Gastrocnemius medialis (tissue), 4 donors: ENCODE results near the gene ERICH6B. TPM values are rescaled to one million over a fixed set of nuclear protein-coding genes. Genes with fewer than 3 reads are reported as not detected.

Source experiments
- ATAC-seq, 2 donors: fragments of 150-250 bp; one replicate each; pipeline ENCODE4 v1.9.1; 2016
- DNase-seq, 2 donors: peaks; one replicate each; pipeline ENCODE4 v3.0.0-alpha.2; 2019
- H3K27ac ChIP-seq, 4 donors: fragments of 200-600 bp; sonication (generic); 1 replicate in 1 of 4; 2 replicates in 3 of 4; pipeline ENCODE4 v1.5.1; 2016 to 2018; ENCODE audit warnings: mild to moderate bottlenecking in 2 of 4, moderate library complexity in 1 of 4
- H3K27me3 ChIP-seq, 3 donors: fragments of 200-600 bp; sonication (generic) in 2 of 3; 1 replicate in 1 of 3; 2 replicates in 2 of 3; pipeline versions ENCODE4 v1.5.1 to v1.6.0; 2016 to 2019; ENCODE audit warnings: mild to moderate bottlenecking in 1 of 3, moderate library complexity in 1 of 3
- H3K36me3 ChIP-seq, 2 donors: fragments of 200-600 bp; sonication (generic) in 1 of 2; one replicate each; pipeline ENCODE4 v1.5.1; 2017 to 2018
- H3K4me1 ChIP-seq, 2 donors: fragments of 200-600 bp; sonication (generic) in 1 of 2; one replicate each; pipeline ENCODE4 v1.5.1; 2016 to 2017; ENCODE audit warnings: mild to moderate bottlenecking in 2 of 2
- H3K4me3 ChIP-seq, 4 donors: fragments of 200-600 bp; sonication (generic) in 3 of 4; 1 replicate in 1 of 4; 2 replicates in 3 of 4; pipeline ENCODE4 v1.5.1; 2016 to 2019; ENCODE audit warnings: mild to moderate bottlenecking in 2 of 4
- H3K9me3 ChIP-seq, 3 donors: fragments of 200-600 bp; sonication (generic) in 2 of 3; 1 replicate in 1 of 3; 2 replicates in 2 of 3; pipeline ENCODE4 v1.5.1; 2016 to 2019
- CTCF ChIP-seq, 5 experiments: fragments of 450-650 bp in 3 of 5; fragments of 200-600 bp in 2 of 5; sonication (generic) in 2 of 5; IDR thresholded peaks in 4 of 5; conservative IDR thresholded peaks in 1 of 5; 1 replicate in 4 of 5; 2 replicates in 1 of 5; pipeline ENCODE4 v1.5.1; 2016 to 2019; ENCODE audit warnings: antibody characterized with exemption in 5 of 5, mild to moderate bottlenecking in 3 of 5, moderate library complexity in 3 of 5
- POLR2A ChIP-seq, 2 donors: fragments of 450-650 bp; IDR thresholded peaks; one replicate each; pipeline ENCODE4 v1.6.1; 2017; ENCODE audit warnings: antibody characterized with exemption in 2 of 2, mild to moderate bottlenecking in 2 of 2, moderate library complexity in 2 of 2
- in situ Hi-C, 4 donors: fragments of 200-750 bp; cut with MboI; loops; one replicate each; pipeline versions ENCODE4 v1.15.0 to v1.8.0; 2017; ENCODE audit warnings: low sequenced_read_pairs in 4 of 4
- intact Hi-C: fragments of 100-400 bp; cut with DNase I; formaldehyde crosslinking; loops from one replicate; pipeline ENCODE4 v1.15.1; 2023; ENCODE audit warnings: low total_unique reads
- total RNA-seq, 4 donors: library from RNA; depleted of rRNA; stranded (reverse); fragments of >200 nt; gene quantifications; one replicate each; pipeline versions ENCODE4 v1.1.0 to v1.2.3, GENCODE V29; 2016

Gene ERICH6B
- total RNA-seq, 4 donors from 2014 or later, result not detected

GRCh38 chr13:45587897-45588296 is 27.6 kb downstream of the ERICH6B start:
- intact Hi-C loops (no loop called here), in situ Hi-C loops (no loop called here)
- Histone ChIP-seq H3K27me3 (no peaks in the 10 kb centered on the region), H3K4me3 (no peak overlapping the region), H3K9me3 (no peaks in the 10 kb centered on the region), H3K4me1 (no peaks in the 10 kb centered on the region), H3K27ac (no peak overlapping the region), H3K36me3 (no peaks in the 10 kb centered on the region)
- no peak for ATAC-seq
- TF ChIP-seq POLR2A (IDR thresholded peaks at IDR 0.05) (no peak), CTCF (IDR thresholded peaks at IDR 0.05 in 4 of 5, conservative IDR thresholded peaks at IDR 0.05 in 1 of 5) (no peak)
- DNase-seq, result no peak

GRCh38 chr13:45584816-45585215 is 30.7 kb downstream of the ERICH6B start:
- TF ChIP-seq POLR2A (IDR thresholded peaks at IDR 0.05), result no peak
- TF ChIP-seq CTCF (IDR thresholded peaks at IDR 0.05 in 4 of 5, conservative IDR thresholded peaks at IDR 0.05 in 1 of 5), result no peak
- no peak overlapping the region for H3K4me3 ChIP-seq
- H3K9me3 ChIP-seq, result no peaks in the 10 kb centered on the region
- H3K27ac ChIP-seq, result no peak overlapping the region
- H3K4me1 ChIP-seq, result no peaks in the 10 kb centered on the region
- H3K36me3 ChIP-seq, result no peaks in the 10 kb centered on the region
- DNase-seq (no peak), ATAC-seq (no peak)
- H3K27me3 ChIP-seq, result no peaks in the 10 kb centered on the region
- in situ Hi-C loops (no loop called here), intact Hi-C loops (no loop called here)

- no peaks in the 10 kb centered on the region for H3K4me1 ChIP-seq
These were observed 33.0 kb downstream of the ERICH6B start for GRCh38 chr13:45582408-45583076.

GRCh38 chr13:45576466-45576865 is 39.1 kb downstream of the ERICH6B start:
- no peaks in the 10 kb centered on the region for H3K36me3 ChIP-seq
- no peak for ATAC-seq
- H3K4me3 ChIP-seq, result no peak overlapping the region
- intact Hi-C loops, result no loop called here
- H3K4me1 ChIP-seq, result no peaks in the 10 kb centered on the region
- no peaks in the 10 kb centered on the region for H3K27me3 ChIP-seq
- no peaks in the 10 kb centered on the region for H3K9me3 ChIP-seq
- no peak for DNase-seq
- in situ Hi-C loops, result no loop called here
- H3K27ac ChIP-seq, result no peak overlapping the region
- no peak for TF ChIP-seq CTCF (IDR thresholded peaks at IDR 0.05 in 4 of 5, conservative IDR thresholded peaks at IDR 0.05 in 1 of 5)
- no peak for TF ChIP-seq POLR2A (IDR thresholded peaks at IDR 0.05)

More at GRCh38 chr13:45582408-45583076, 33.0 kb downstream of the ERICH6B start:
- H3K27ac ChIP-seq, result no peak overlapping the region
- H3K36me3 ChIP-seq, result no peaks in the 10 kb centered on the region
- TF ChIP-seq POLR2A (IDR thresholded peaks at IDR 0.05) (no peak), CTCF (IDR thresholded peaks at IDR 0.05 in 4 of 5, conservative IDR thresholded peaks at IDR 0.05 in 1 of 5) (no peak)
- in situ Hi-C loops (no loop called here), intact Hi-C loops (no loop called here)
- no peaks in the 10 kb centered on the region for H3K9me3 ChIP-seq
- ATAC-seq (no peak), DNase-seq (no peak)
- no peaks in the 10 kb centered on the region for H3K27me3 ChIP-seq
- H3K4me3 ChIP-seq, result no peak overlapping the region

- no peaks in the 10 kb centered on the region for H3K36me3 ChIP-seq
- in situ Hi-C loops, result no loop called here
- H3K27me3 ChIP-seq, result no peaks in the 10 kb centered on the region
- ATAC-seq, result no peak
- no peaks in the 10 kb centered on the region for H3K9me3 ChIP-seq
- DNase-seq, result no peak
- H3K4me1 ChIP-seq, result no peaks in the 10 kb centered on the region
- H3K27ac ChIP-seq, result no peak overlapping the region
- no peak for TF ChIP-seq POLR2A (IDR thresholded peaks at IDR 0.05)
- no peak for TF ChIP-seq CTCF (IDR thresholded peaks at IDR 0.05 in 4 of 5, conservative IDR thresholded peaks at IDR 0.05 in 1 of 5)
- H3K4me3 ChIP-seq, result no peak overlapping the region
- intact Hi-C loops, result no loop called here
These were observed 39.7 kb downstream of the ERICH6B start for GRCh38 chr13:45575830-45576180.
